HCT116 (cell line): ENCODE measurements around the gene PITPNC1. TPM values are rescaled to one million over a fixed set of nuclear protein-coding genes. Genes with fewer than 3 reads are reported as not detected.

Experiments
- ATAC-seq: fragments of 200-7000 bp; cut with Tn5 transposase; 2 replicates; pipeline ENCODE4 v1.9.1; 2020; ENCODE audit warnings: mild to moderate bottlenecking, moderate library complexity
- BruUV-seq: library from RNA; stranded (reverse); fragments of 400-500 nt; replicated peaks from 2 replicates; lab custom pipeline; 2021; lab: Mats Ljungman, UMichigan
- CTCF ChIA-PET: fragments of 300-600 bp; sonication (Branson Sonifier 250); formaldehyde crosslinking; loops from one replicate; lab custom pipeline; 2021; ENCODE audit warnings: antibody characterized with exemption; lab: Charles Lee
- POLR2A ChIA-PET: fragments of 300-600, 350-600 bp; sonication (Branson Sonifier 250); formaldehyde crosslinking; loops from one replicate; lab custom pipeline; 2021; ENCODE audit warnings: antibody characterized with exemption; lab: Charles Lee
- RAD21 ChIA-PET, 2 experiments: fragments of 300-600 bp; sonication (Branson Sonifier 250); formaldehyde crosslinking; loops; one replicate each; lab custom pipeline; 2023; ENCODE audit warnings: low total read pairs in 2 of 2; ENCODE audit not compliant: uncharacterized antibody in 2 of 2, unreplicated experiment in 2 of 2, low non-redundant PET in 1 of 2; lab: Charles Lee
- DNase-seq: peaks from one replicate; pipeline ENCODE4 v3.0.0-alpha.2; 2010; ENCODE audit warnings: low read depth, low spot score
- H2AFZ ChIP-seq: fragments of 200-600 bp; shearing (Covaris generic), sonication (generic); 2 replicates; pipeline ENCODE4 v1.6.1; 2017; ENCODE audit warnings: low read depth, mixed run types, mixed read lengths, antibody characterized with exemption, low read length; ENCODE audit not compliant: poor library complexity, severe bottlenecking
- H3K27ac ChIP-seq: 2 replicates; pipeline ENCODE4 v1.5.1; 2012; ENCODE audit warnings: low read depth, low read length
- H3K27me3 ChIP-seq: fragments of 200-600 bp; sonication (generic); 2 replicates; pipeline ENCODE4 v1.6.1; 2016; ENCODE audit warnings: mixed run types, low read length, mixed read lengths; ENCODE audit not compliant: insufficient read depth
- H3K36me3 ChIP-seq, 2 experiments: fragments of 200-500 bp in 1 of 2; fragments of 200-600 bp in 1 of 2; sonication (Bioruptor generic) in 1 of 2; sonication (generic) in 1 of 2; 2 replicates each; pipeline versions ENCODE4 v1.5.1 to v1.6.1; 2014 to 2016; ENCODE audit warnings: low read length in 2 of 2, inconsistent platforms in 1 of 2, mixed read lengths in 1 of 2, mixed run types in 1 of 2; ENCODE audit not compliant: insufficient read depth in 2 of 2, control insufficient read depth in 1 of 2
- H3K4me1 ChIP-seq, 2 experiments: fragments of 200-600 bp in 1 of 2; sonication (generic) in 1 of 2; 2 replicates each; pipeline versions ENCODE4 v1.5.1 to v1.6.1; 2012 to 2017; ENCODE audit warnings: low read length in 2 of 2, inconsistent platforms in 1 of 2, mild to moderate bottlenecking in 1 of 2, mixed read lengths in 1 of 2, mixed run types in 1 of 2, moderate library complexity in 1 of 2; ENCODE audit not compliant: insufficient read depth in 2 of 2, control insufficient read depth in 1 of 2
- H3K4me2 ChIP-seq: fragments of 200-600 bp; sonication (generic); 2 replicates; pipeline ENCODE4 v1.6.1; 2017; ENCODE audit warnings: mixed run types, low read length, mixed read lengths
- H3K4me3 ChIP-seq, 2 experiments: fragments of 200-600 bp in 1 of 2; sonication (generic) in 1 of 2; replicated peaks in 1 of 2; 2 replicates each; pipeline ENCODE4 v1.5.1; 2011 to 2016; ENCODE audit warnings: low read length in 2 of 2, control low read depth in 1 of 2, low read depth in 1 of 2, mild to moderate bottlenecking in 1 of 2, mixed read lengths in 1 of 2, mixed run types in 1 of 2
- H3K79me2 ChIP-seq: fragments of 200-600 bp; sonication (generic); 2 replicates; pipeline ENCODE4 v1.6.1; 2017; ENCODE audit warnings: mild to moderate bottlenecking, mixed run types, low read length, moderate library complexity, mixed read lengths; ENCODE audit not compliant: insufficient read depth
- H3K9ac ChIP-seq: fragments of 200-600 bp; sonication (generic); 2 replicates; pipeline ENCODE4 v1.6.1; 2016; ENCODE audit warnings: low read length, mixed read lengths
- H3K9me2 ChIP-seq: fragments of 200-600 bp; sonication (generic), shearing (Covaris generic); 2 replicates; pipeline ENCODE4 v1.6.1; 2017; ENCODE audit warnings: mixed run types, mild to moderate bottlenecking, moderate library complexity; ENCODE audit not compliant: insufficient read depth
- H3K9me3 ChIP-seq, 2 experiments: fragments of 200-500 bp in 1 of 2; fragments of 200-600 bp in 1 of 2; sonication (Bioruptor generic) in 1 of 2; sonication (generic) in 1 of 2; 2 replicates each; pipeline ENCODE4 v1.6.1; 2014 to 2017; ENCODE audit warnings: low read length in 2 of 2, mixed read lengths in 2 of 2, inconsistent platforms in 1 of 2, low read depth in 1 of 2, mild to moderate bottlenecking in 1 of 2, mixed run types in 1 of 2, moderate library complexity in 1 of 2; ENCODE audit not compliant: control insufficient read depth in 1 of 2, insufficient read depth in 1 of 2
- H4K20me1 ChIP-seq: fragments of 200-600 bp; sonication (generic), shearing (Covaris generic); 2 replicates; pipeline ENCODE4 v1.6.1; 2017; ENCODE audit warnings: mixed run types, mild to moderate bottlenecking, moderate library complexity; ENCODE audit not compliant: insufficient read depth
- CBX3 ChIP-seq: IDR thresholded peaks from 2 replicates; pipeline ENCODE4 v1.6.1; 2012; ENCODE audit warnings: low read depth
- EGR1 ChIP-seq: IDR thresholded peaks from 2 replicates; pipeline ENCODE4 v1.6.1; 2012; ENCODE audit warnings: low read depth
- ELF1 ChIP-seq: IDR thresholded peaks from 2 replicates; pipeline ENCODE4 v1.6.1; 2012; ENCODE audit warnings: low read depth, borderline replicate concordance
- EZH2phosphoT487 ChIP-seq: fragments of 200-600 bp; IDR thresholded peaks from 2 replicates; pipeline ENCODE4 v1.6.1; 2018; ENCODE audit warnings: antibody characterized with exemption, borderline replicate concordance
- JUND ChIP-seq: IDR thresholded peaks from 2 replicates; pipeline ENCODE4 v1.6.1; 2012
- POLR2A ChIP-seq: IDR thresholded peaks from 2 replicates; pipeline ENCODE4 v1.7.0; 2011; ENCODE audit warnings: borderline replicate concordance; ENCODE audit not compliant: insufficient read depth, insufficient read length; ENCODE audit errors: extremely low read depth
- POLR2AphosphoS5 ChIP-seq: IDR thresholded peaks from 2 replicates; pipeline ENCODE4 v1.6.1; 2011; ENCODE audit warnings: mild to moderate bottlenecking, low read depth, low read length, moderate library complexity
- RAD21 ChIP-seq: IDR thresholded peaks from 2 replicates; pipeline ENCODE4 v1.6.1; 2012; ENCODE audit warnings: low read depth, mild to moderate bottlenecking
- SIN3A ChIP-seq: IDR thresholded peaks from 2 replicates; pipeline ENCODE4 v1.6.1; 2012; ENCODE audit warnings: low read depth
- SP1 ChIP-seq: IDR thresholded peaks from 2 replicates; pipeline ENCODE4 v1.6.1; 2012; ENCODE audit warnings: low read depth
- SRF ChIP-seq: IDR thresholded peaks from 2 replicates; pipeline ENCODE4 v1.6.1; 2012; ENCODE audit warnings: low read depth
- ZFX ChIP-seq: fragments of 450-650 bp; IDR thresholded peaks from 2 replicates; pipeline ENCODE4 v1.6.1; 2017
- ZNF274 ChIP-seq: fragments of 200-500 bp; sonication (Bioruptor generic); IDR thresholded peaks from 2 replicates; pipeline ENCODE4 v1.6.1; 2014; ENCODE audit warnings: mild to moderate bottlenecking, low read depth, low read length, inconsistent platforms
- intact Hi-C: fragments of 100-400 bp; cut with micrococcal nuclease; formaldehyde crosslinking; loops from 2 replicates; pipeline ENCODE4 v1.10.0; 2022
- total RNA-seq: library from RNA; stranded (reverse); gene quantifications from one replicate; pipeline ENCODE4 v1.2.1, GENCODE V29; 2021; ENCODE audit not compliant: unreplicated experiment
- TF ChIP-seq, protein P1 (sequence below): IDR thresholded peaks from 2 replicates; pipeline ENCODE4 v1.6.1; 2012; ENCODE audit warnings: low read depth
- TF ChIP-seq, protein P2 (sequence below), 3 experiments: fragments of 200-600 bp in 1 of 3; sonication (generic) in 1 of 3; IDR thresholded peaks in 2 of 3; conservative IDR thresholded peaks in 1 of 3; 2 replicates each; pipeline ENCODE4 v1.5.1; 2012 to 2017; ENCODE audit warnings: low read depth in 2 of 3, low read length in 2 of 3, antibody characterized with exemption in 1 of 3, borderline replicate concordance in 1 of 3, control low read depth in 1 of 3, mild to moderate bottlenecking in 1 of 3, mixed read lengths in 1 of 3, mixed run types in 1 of 3, moderate library complexity in 1 of 3; ENCODE audit not compliant: insufficient read depth in 1 of 3
- TF ChIP-seq, protein P3 (sequence below): IDR thresholded peaks from 2 replicates; pipeline ENCODE4 v1.6.1; 2011; ENCODE audit warnings: mild to moderate bottlenecking, low read length, moderate library complexity; ENCODE audit not compliant: insufficient replicate concordance; ENCODE audit errors: extremely low read depth
- TF ChIP-seq, protein P4 (sequence below): IDR thresholded peaks from 2 replicates; pipeline ENCODE4 v1.6.1; 2012
- TF ChIP-seq, protein P5 (sequence below): IDR thresholded peaks from 2 replicates; pipeline ENCODE4 v1.6.1; 2012

PITPNC1 gene
- total RNA-seq, 1 experiment from 2014 or later = 41.9 TPM

DNA sequence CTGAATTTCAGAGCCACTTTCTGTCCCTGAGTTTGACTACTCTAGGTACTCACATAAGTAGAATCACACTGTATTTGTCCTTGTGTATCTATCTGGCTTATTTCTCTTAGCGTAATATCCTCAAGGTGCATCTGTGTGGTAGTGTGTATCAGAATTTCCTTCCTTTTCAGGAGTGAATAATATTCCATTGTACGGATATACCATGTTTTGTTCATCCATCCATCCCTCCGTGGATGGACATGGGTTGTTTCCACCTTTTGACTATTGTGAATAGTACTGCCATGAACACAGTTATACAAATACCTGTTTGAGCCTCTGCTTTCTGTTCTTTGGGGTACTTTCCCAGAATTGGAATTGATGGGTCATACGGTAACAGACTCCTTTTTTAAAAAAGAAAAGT, 111.7 kb downstream of the PITPNC1 start:
- H3K79me2 ChIP-seq = peaks cover 18% of the 10 kb centered on the region; the same call in 1 of the 2 replicates
- ChIA-PET POLR2A (no interaction called here), CTCF (no interaction called here), RAD21 (no interaction called here)
- H3K4me3 ChIP-seq = no peak overlapping the region
- H3K4me2 ChIP-seq = no peak overlapping the region
- no peaks in the 10 kb centered on the region for H4K20me1 ChIP-seq
- no peak overlapping the region for H3K9ac ChIP-seq
- H3K27ac ChIP-seq = no peak overlapping the region
- ATAC-seq (no peak), DNase-seq (no peak)
- intact Hi-C loops = no loop called here
- H3K27me3 ChIP-seq = no peaks in the 10 kb centered on the region
- no peaks in the 10 kb centered on the region for H3K36me3 ChIP-seq
- no peak overlapping the region for H2AFZ ChIP-seq
- no peak for TF ChIP-seq SP1
- TF ChIP-seq, protein P1, sequence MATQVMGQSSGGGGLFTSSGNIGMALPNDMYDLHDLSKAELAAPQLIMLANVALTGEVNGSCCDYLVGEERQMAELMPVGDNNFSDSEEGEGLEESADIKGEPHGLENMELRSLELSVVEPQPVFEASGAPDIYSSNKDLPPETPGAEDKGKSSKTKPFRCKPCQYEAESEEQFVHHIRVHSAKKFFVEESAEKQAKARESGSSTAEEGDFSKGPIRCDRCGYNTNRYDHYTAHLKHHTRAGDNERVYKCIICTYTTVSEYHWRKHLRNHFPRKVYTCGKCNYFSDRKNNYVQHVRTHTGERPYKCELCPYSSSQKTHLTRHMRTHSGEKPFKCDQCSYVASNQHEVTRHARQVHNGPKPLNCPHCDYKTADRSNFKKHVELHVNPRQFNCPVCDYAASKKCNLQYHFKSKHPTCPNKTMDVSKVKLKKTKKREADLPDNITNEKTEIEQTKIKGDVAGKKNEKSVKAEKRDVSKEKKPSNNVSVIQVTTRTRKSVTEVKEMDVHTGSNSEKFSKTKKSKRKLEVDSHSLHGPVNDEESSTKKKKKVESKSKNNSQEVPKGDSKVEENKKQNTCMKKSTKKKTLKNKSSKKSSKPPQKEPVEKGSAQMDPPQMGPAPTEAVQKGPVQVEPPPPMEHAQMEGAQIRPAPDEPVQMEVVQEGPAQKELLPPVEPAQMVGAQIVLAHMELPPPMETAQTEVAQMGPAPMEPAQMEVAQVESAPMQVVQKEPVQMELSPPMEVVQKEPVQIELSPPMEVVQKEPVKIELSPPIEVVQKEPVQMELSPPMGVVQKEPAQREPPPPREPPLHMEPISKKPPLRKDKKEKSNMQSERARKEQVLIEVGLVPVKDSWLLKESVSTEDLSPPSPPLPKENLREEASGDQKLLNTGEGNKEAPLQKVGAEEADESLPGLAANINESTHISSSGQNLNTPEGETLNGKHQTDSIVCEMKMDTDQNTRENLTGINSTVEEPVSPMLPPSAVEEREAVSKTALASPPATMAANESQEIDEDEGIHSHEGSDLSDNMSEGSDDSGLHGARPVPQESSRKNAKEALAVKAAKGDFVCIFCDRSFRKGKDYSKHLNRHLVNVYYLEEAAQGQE = no peak
- TF ChIP-seq, protein P2, sequence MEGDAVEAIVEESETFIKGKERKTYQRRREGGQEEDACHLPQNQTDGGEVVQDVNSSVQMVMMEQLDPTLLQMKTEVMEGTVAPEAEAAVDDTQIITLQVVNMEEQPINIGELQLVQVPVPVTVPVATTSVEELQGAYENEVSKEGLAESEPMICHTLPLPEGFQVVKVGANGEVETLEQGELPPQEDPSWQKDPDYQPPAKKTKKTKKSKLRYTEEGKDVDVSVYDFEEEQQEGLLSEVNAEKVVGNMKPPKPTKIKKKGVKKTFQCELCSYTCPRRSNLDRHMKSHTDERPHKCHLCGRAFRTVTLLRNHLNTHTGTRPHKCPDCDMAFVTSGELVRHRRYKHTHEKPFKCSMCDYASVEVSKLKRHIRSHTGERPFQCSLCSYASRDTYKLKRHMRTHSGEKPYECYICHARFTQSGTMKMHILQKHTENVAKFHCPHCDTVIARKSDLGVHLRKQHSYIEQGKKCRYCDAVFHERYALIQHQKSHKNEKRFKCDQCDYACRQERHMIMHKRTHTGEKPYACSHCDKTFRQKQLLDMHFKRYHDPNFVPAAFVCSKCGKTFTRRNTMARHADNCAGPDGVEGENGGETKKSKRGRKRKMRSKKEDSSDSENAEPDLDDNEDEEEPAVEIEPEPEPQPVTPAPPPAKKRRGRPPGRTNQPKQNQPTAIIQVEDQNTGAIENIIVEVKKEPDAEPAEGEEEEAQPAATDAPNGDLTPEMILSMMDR (IDR thresholded peaks at IDR 0.05 in 2 of 3, conservative IDR thresholded peaks at IDR 0.05 in 1 of 3; ENCODE audit: borderline replicate concordance in 1 of 3, insufficient read depth in 1 of 3, low read depth in 2 of 3, low read length in 2 of 3) = no peak
- TF ChIP-seq POLR2AphosphoS5 = no peak
- no peak for TF ChIP-seq EZH2phosphoT487
- TF ChIP-seq, protein P3, sequence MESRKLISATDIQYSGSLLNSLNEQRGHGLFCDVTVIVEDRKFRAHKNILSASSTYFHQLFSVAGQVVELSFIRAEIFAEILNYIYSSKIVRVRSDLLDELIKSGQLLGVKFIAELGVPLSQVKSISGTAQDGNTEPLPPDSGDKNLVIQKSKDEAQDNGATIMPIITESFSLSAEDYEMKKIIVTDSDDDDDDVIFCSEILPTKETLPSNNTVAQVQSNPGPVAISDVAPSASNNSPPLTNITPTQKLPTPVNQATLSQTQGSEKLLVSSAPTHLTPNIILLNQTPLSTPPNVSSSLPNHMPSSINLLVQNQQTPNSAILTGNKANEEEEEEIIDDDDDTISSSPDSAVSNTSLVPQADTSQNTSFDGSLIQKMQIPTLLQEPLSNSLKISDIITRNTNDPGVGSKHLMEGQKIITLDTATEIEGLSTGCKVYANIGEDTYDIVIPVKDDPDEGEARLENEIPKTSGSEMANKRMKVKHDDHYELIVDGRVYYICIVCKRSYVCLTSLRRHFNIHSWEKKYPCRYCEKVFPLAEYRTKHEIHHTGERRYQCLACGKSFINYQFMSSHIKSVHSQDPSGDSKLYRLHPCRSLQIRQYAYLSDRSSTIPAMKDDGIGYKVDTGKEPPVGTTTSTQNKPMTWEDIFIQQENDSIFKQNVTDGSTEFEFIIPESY = no peak
- no peak for TF ChIP-seq SIN3A
- no peak for TF ChIP-seq CBX3
- no peak for TF ChIP-seq POLR2A
- TF ChIP-seq, protein P4, sequence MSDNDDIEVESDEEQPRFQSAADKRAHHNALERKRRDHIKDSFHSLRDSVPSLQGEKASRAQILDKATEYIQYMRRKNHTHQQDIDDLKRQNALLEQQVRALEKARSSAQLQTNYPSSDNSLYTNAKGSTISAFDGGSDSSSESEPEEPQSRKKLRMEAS = no peak
- TF ChIP-seq RAD21 = no peak
- no peak for TF ChIP-seq ELF1
- TF ChIP-seq JUND = no peak
- TF ChIP-seq, protein P5, sequence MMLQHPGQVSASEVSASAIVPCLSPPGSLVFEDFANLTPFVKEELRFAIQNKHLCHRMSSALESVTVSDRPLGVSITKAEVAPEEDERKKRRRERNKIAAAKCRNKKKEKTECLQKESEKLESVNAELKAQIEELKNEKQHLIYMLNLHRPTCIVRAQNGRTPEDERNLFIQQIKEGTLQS = no peak
- TF ChIP-seq SRF = no peak
- no peak for TF ChIP-seq ZNF274
- TF ChIP-seq ZFX = no peak
- no peak for TF ChIP-seq EGR1
- TF ChIP-seq, all 23 proteins: peak for 0
- H3K4me1 ChIP-seq = peaks cover 18 to 19% of the 10 kb centered on the region in 2 experiments
- BruUV-seq = no TSS peak
- no peaks in the 10 kb centered on the region for H3K9me2 ChIP-seq
- no peaks in the 10 kb centered on the region for H3K9me3 ChIP-seq
